SK-N-SH (cell line): ENCODE measurements around the gene VPREB1. TPM values are rescaled to one million over a fixed set of nuclear protein-coding genes. Genes with fewer than 3 reads are reported as not detected.

Experiments used
- CTCF ChIA-PET: fragments of 300-600, 350-600 bp; formaldehyde crosslinking; extraction: SDS; loops from one replicate; lab custom pipeline; 2021; lab: Yijun Ruan, JAX
- POLR2A ChIA-PET: fragments of 350-600 bp; sonication (Branson Sonifier 250); formaldehyde crosslinking; extraction: SDS; loops from one replicate; lab custom pipeline; 2020; ENCODE audit warnings: antibody characterized with exemption, inconsistent platforms; lab: Yijun Ruan, JAX
- DNase-seq: peaks from one replicate; pipeline ENCODE4 v3.0.0; 2012
- H2AFZ ChIP-seq: fragments of 200-600 bp; sonication (generic); 2 replicates; pipeline ENCODE4 v1.8.1; 2016; ENCODE audit warnings: antibody characterized with exemption, mild to moderate bottlenecking, low read depth
- H3F3A ChIP-seq: fragments of 200-600 bp; sonication (generic); replicated peaks from 2 replicates; pipeline ENCODE3; 2016; ENCODE audit warnings: antibody characterized with exemption, mild to moderate bottlenecking; ENCODE audit not compliant: insufficient read depth
- H3K27ac ChIP-seq, 2 experiments: fragments of 200-500 bp in 1 of 2; fragments of 200-600 bp in 1 of 2; sonication (Bioruptor generic) in 1 of 2; sonication (generic), shearing (Covaris generic) in 1 of 2; 2 replicates each; pipeline versions ENCODE4 v1.5.1 to v1.6.1; 2014 to 2016; ENCODE audit warnings: low read depth in 2 of 2, inconsistent platforms in 1 of 2, low read length in 1 of 2, mild to moderate bottlenecking in 1 of 2, mixed read lengths in 1 of 2
- H3K27me3 ChIP-seq: fragments of 200-600 bp; sonication (generic), shearing (Covaris generic); 2 replicates; pipeline ENCODE4 v1.6.1; 2016; ENCODE audit warnings: mixed run types; ENCODE audit not compliant: insufficient read depth
- H3K36me3 ChIP-seq, 2 experiments: fragments of 200-500 bp in 1 of 2; fragments of 200-600 bp in 1 of 2; sonication (Bioruptor generic) in 1 of 2; sonication (generic) in 1 of 2; replicated peaks in 1 of 2; 2 replicates each; pipeline versions ENCODE3 to v1.5.1; 2014 to 2016; ENCODE audit warnings: low read length in 1 of 2, mild to moderate bottlenecking in 1 of 2; ENCODE audit not compliant: insufficient read depth in 2 of 2, control insufficient read depth in 1 of 2
- H3K4me1 ChIP-seq, 2 experiments: fragments of 200-500 bp in 1 of 2; fragments of 200-600 bp in 1 of 2; sonication (Bioruptor generic) in 1 of 2; sonication (generic), shearing (Covaris generic) in 1 of 2; 2 replicates each; pipeline versions ENCODE4 v1.5.1 to v1.6.1; 2014 to 2016; ENCODE audit warnings: low read depth in 1 of 2, low read length in 1 of 2, mixed run types in 1 of 2; ENCODE audit not compliant: insufficient read depth in 2 of 2, control insufficient read depth in 1 of 2
- H3K4me2 ChIP-seq: fragments of 200-600 bp; sonication (generic), shearing (Covaris generic); 2 replicates; pipeline ENCODE4 v1.6.1; 2017; ENCODE audit warnings: mixed run types
- H3K4me3 ChIP-seq, 2 experiments: fragments of 200-500 bp in 1 of 2; fragments of 200-600 bp in 1 of 2; sonication (Bioruptor generic) in 1 of 2; sonication (generic), shearing (Covaris generic) in 1 of 2; 2 replicates each; pipeline versions ENCODE4 v1.5.1 to v1.8.1; 2014 to 2016; ENCODE audit warnings: low read depth in 2 of 2, inconsistent platforms in 1 of 2, low read length in 1 of 2, mild to moderate bottlenecking in 1 of 2, mixed read lengths in 1 of 2, moderate library complexity in 1 of 2
- H3K79me2 ChIP-seq: fragments of 200-600 bp; sonication (generic); 2 replicates; pipeline ENCODE4 v1.8.1; 2017; ENCODE audit warnings: mild to moderate bottlenecking; ENCODE audit not compliant: insufficient read depth
- H3K9ac ChIP-seq: fragments of 200-600 bp; sonication (generic); 2 replicates; pipeline ENCODE4 v1.6.1; 2017; ENCODE audit warnings: mixed run types
- H3K9me2 ChIP-seq: fragments of 200-600 bp; sonication (generic); 2 replicates; pipeline ENCODE4 v1.6.1; 2017; ENCODE audit warnings: mixed run types
- H3K9me3 ChIP-seq: fragments of 200-600 bp; sonication (generic); 2 replicates; pipeline ENCODE4 v1.6.1; 2017; ENCODE audit warnings: mixed run types, mild to moderate bottlenecking, moderate library complexity
- H4K20me1 ChIP-seq: fragments of 200-600 bp; sonication (generic); 2 replicates; pipeline ENCODE4 v1.6.1; 2017; ENCODE audit warnings: mild to moderate bottlenecking, mixed run types; ENCODE audit not compliant: insufficient read depth
- ELF1 ChIP-seq: IDR thresholded peaks from 2 replicates; pipeline ENCODE4 v1.4.0; 2012
- EP300 ChIP-seq, 2 experiments: IDR thresholded peaks; 2 replicates each; pipeline versions ENCODE4 v1.4.0 to v1.6.1; 2012; ENCODE audit warnings: borderline replicate concordance in 1 of 2, low read depth in 1 of 2, low read length in 1 of 2
- EZH2phosphoT487 ChIP-seq: fragments of 200-600 bp; sonication (generic); IDR thresholded peaks from 2 replicates; pipeline ENCODE4 v1.6.1; 2017; ENCODE audit warnings: low read depth, mixed run types, mild to moderate bottlenecking, antibody characterized with exemption, moderate library complexity, borderline replicate concordance
- MAX ChIP-seq: IDR thresholded peaks from 2 replicates; pipeline ENCODE4 v1.4.0; 2012; ENCODE audit warnings: low read depth
- MEF2A ChIP-seq: IDR thresholded peaks from 2 replicates; pipeline ENCODE4 v1.4.0; 2012; ENCODE audit warnings: low read depth, borderline replicate concordance
- MXI1 ChIP-seq: IDR thresholded peaks from 2 replicates; pipeline ENCODE4 v1.6.1; 2012; ENCODE audit warnings: mild to moderate bottlenecking, low read depth, low read length, improper control_type of control experiment
- NFIC ChIP-seq: IDR thresholded peaks from 2 replicates; pipeline ENCODE4 v1.4.0; 2012; ENCODE audit warnings: borderline replicate concordance
- RAD21 ChIP-seq: IDR thresholded peaks from 2 replicates; pipeline ENCODE4 v1.6.1; 2012; ENCODE audit warnings: mild to moderate bottlenecking, low read length
- RCOR1 ChIP-seq: fragments of 150-350 bp; IDR thresholded peaks from 2 replicates; pipeline ENCODE4 v1.6.1; 2017; ENCODE audit warnings: antibody characterized with exemption, low read length
- RFX5 ChIP-seq: IDR thresholded peaks from 2 replicates; pipeline ENCODE4 v1.6.1; 2012; ENCODE audit warnings: mild to moderate bottlenecking, improper control_type of control experiment, low read length
- RXRA ChIP-seq: IDR thresholded peaks from 2 replicates; pipeline ENCODE4 v1.4.0; 2012; ENCODE audit warnings: low read depth, mild to moderate bottlenecking, borderline replicate concordance
- TAF1 ChIP-seq: IDR thresholded peaks from 2 replicates; pipeline ENCODE4 v1.6.1; 2012; ENCODE audit warnings: low read depth, mild to moderate bottlenecking, low read length, moderate library complexity, borderline replicate concordance
- TCF12 ChIP-seq: IDR thresholded peaks from 2 replicates; pipeline ENCODE4 v1.4.0; 2012
- YY1 ChIP-seq: IDR thresholded peaks from 2 replicates; pipeline ENCODE4 v1.4.0; 2012; ENCODE audit warnings: low read depth, mild to moderate bottlenecking
- ZBTB33 ChIP-seq: IDR thresholded peaks from 2 replicates; pipeline ENCODE4 v1.4.0; 2012; ENCODE audit warnings: low read depth, borderline replicate concordance
- WGBS: methylation state at CpG from one replicate; pipeline ENCODE4 v1.1.6; 2017; ENCODE audit warnings: low lambda C conversion rate; 5-methylcytosine and 5-hydroxymethylcytosine counted together
- polyA plus RNA-seq, 3 experiments: library from polyadenylated mRNA; depleted of rRNA; stranded (reverse); fragments of >200 nt; gene quantifications; 2 replicates each; pipeline ENCODE4 v1.2.3, GENCODE V29; 2012
- TF ChIP-seq, protein P1 (sequence below): fragments of 200-600 bp; sonication (generic); IDR thresholded peaks from 2 replicates; pipeline ENCODE4 v1.6.1; 2017; ENCODE audit warnings: antibody characterized with exemption, mild to moderate bottlenecking, moderate library complexity
- TF ChIP-seq, protein P2 (sequence below): fragments of 150-350 bp; IDR thresholded peaks from 2 replicates; pipeline ENCODE4 v1.6.1; 2016; ENCODE audit warnings: mild to moderate bottlenecking, low read depth, low read length
- TF ChIP-seq, protein P3 (sequence below): IDR thresholded peaks from 2 replicates; pipeline ENCODE4 v1.4.0; 2012; ENCODE audit warnings: low read depth, borderline replicate concordance

The VPREB1 gene
- polyA plus RNA-seq, 1 of the 3 experiments (the other 2 are of a cell fraction) = not detected

DNA sequence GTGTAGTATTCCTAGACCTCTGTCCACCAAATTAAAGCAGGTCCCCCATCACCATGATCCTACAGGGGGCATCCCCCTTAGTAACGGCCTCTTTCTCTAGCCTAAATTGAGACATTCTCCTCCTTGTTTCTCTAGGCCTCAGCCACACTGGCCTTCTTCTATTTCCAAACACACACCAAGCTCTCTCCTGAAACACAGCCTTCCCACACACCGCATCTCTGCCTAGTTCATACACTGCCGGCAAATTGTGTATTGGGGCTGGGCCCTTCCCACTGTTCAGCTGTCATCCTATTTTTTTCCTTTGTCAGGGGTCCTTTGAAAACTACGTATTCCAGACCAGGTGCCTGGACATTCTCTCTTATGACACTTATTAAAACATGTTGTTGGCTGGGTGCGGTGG is 11.5 kb upstream of the VPREB1 start:
- H3K4me1 ChIP-seq = no peaks in the 10 kb centered on the region

DNA sequence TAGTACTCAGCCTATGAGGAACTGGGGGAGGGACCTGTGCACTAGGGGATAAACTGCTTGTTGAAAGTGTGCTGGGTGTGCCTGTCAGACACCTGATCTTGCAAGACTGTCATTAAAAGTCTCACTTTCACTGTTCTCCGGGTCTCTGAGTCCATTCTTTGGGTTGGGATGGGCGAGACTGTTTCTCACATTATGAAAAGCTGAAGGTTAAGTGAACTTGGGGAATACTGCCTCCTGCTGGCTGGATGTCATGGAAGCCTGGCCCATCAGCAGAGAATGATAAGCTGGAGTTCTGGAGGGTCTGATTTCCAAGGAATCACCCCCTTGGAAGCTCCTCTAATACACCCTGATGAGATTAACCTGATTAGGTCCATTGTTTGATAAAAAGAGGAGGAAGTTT is 9.0 kb upstream of the VPREB1 start:
- ChIA-PET CTCF (interaction anchor here (0.9 to 3.1 kb wide), 7 partner anchors 19 to 534 kb away, joined by 3 to 21 read pairs (median 4); no protein-coding TSS in a partner anchor), POLR2A (no interaction called here)
- H3K4me3 ChIP-seq = no peak overlapping the region; a peak in 1 of 4 replicates
- no peak overlapping the region for H3K27ac ChIP-seq
- no peak overlapping the region for H3K4me2 ChIP-seq
- H3K9me2 ChIP-seq = no peaks in the 10 kb centered on the region
- no peaks in the 10 kb centered on the region for H4K20me1 ChIP-seq
- H3K9me3 ChIP-seq = no peaks in the 10 kb centered on the region
- H3K27me3 ChIP-seq = peaks cover 32% of the 10 kb centered on the region; the same call in 1 of the 2 replicates
- H3K36me3 ChIP-seq = no peaks in the 10 kb centered on the region
- no peak overlapping the region for H3K9ac ChIP-seq
- no peaks in the 10 kb centered on the region for H3F3A ChIP-seq
- no peak for TF ChIP-seq MXI1
- TF ChIP-seq ZBTB33 = no peak
- TF ChIP-seq, protein P1, sequence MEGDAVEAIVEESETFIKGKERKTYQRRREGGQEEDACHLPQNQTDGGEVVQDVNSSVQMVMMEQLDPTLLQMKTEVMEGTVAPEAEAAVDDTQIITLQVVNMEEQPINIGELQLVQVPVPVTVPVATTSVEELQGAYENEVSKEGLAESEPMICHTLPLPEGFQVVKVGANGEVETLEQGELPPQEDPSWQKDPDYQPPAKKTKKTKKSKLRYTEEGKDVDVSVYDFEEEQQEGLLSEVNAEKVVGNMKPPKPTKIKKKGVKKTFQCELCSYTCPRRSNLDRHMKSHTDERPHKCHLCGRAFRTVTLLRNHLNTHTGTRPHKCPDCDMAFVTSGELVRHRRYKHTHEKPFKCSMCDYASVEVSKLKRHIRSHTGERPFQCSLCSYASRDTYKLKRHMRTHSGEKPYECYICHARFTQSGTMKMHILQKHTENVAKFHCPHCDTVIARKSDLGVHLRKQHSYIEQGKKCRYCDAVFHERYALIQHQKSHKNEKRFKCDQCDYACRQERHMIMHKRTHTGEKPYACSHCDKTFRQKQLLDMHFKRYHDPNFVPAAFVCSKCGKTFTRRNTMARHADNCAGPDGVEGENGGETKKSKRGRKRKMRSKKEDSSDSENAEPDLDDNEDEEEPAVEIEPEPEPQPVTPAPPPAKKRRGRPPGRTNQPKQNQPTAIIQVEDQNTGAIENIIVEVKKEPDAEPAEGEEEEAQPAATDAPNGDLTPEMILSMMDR = peak; percentile 64
- TF ChIP-seq RCOR1 = no peak
- TF ChIP-seq MEF2A = no peak
- TF ChIP-seq YY1 = no peak
- peak; percentile 40 for TF ChIP-seq RAD21
- no peak for TF ChIP-seq EZH2phosphoT487
- no peak for TF ChIP-seq EP300 (IDR thresholded peaks at IDR 0.05; ENCODE audit: borderline replicate concordance in 1 of 2, low read depth in 1 of 2, low read length in 1 of 2)
- TF ChIP-seq TCF12 = no peak
- no peak for TF ChIP-seq ELF1
- TF ChIP-seq RFX5 = no peak
- H3K79me2 ChIP-seq = no peaks in the 10 kb centered on the region
- no peaks in the 10 kb centered on the region for H3K4me1 ChIP-seq
- no peak overlapping the region for H2AFZ ChIP-seq
- WGBS = 0% methylated on average over 2 of the region's 2 CpGs
- peak; percentile 30 for DNase-seq

More for the DNA sequence above, 11.5 kb upstream of the VPREB1 start:
- H3K36me3 ChIP-seq = no peaks in the 10 kb centered on the region
- no peak for DNase-seq
- ChIA-PET POLR2A (no interaction called here), CTCF (no interaction called here)
- H3K9me3 ChIP-seq = no peaks in the 10 kb centered on the region
- H3K27ac ChIP-seq = no peak overlapping the region
- H2AFZ ChIP-seq = no peak overlapping the region
- H3F3A ChIP-seq = no peaks in the 10 kb centered on the region
- no peaks in the 10 kb centered on the region for H3K79me2 ChIP-seq
- no peak overlapping the region for H3K4me3 ChIP-seq
- no peaks in the 10 kb centered on the region for H3K9me2 ChIP-seq
- 39% methylated on average over 5 of the region's 5 CpGs for WGBS
- H3K4me2 ChIP-seq = no peak overlapping the region
- TF ChIP-seq, protein P2, sequence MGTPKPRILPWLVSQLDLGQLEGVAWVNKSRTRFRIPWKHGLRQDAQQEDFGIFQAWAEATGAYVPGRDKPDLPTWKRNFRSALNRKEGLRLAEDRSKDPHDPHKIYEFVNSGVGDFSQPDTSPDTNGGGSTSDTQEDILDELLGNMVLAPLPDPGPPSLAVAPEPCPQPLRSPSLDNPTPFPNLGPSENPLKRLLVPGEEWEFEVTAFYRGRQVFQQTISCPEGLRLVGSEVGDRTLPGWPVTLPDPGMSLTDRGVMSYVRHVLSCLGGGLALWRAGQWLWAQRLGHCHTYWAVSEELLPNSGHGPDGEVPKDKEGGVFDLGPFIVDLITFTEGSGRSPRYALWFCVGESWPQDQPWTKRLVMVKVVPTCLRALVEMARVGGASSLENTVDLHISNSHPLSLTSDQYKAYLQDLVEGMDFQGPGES = no peak
- TF ChIP-seq NFIC = no peak
- TF ChIP-seq, protein P3, sequence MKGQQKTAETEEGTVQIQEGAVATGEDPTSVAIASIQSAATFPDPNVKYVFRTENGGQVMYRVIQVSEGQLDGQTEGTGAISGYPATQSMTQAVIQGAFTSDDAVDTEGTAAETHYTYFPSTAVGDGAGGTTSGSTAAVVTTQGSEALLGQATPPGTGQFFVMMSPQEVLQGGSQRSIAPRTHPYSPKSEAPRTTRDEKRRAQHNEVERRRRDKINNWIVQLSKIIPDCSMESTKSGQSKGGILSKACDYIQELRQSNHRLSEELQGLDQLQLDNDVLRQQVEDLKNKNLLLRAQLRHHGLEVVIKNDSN = no peak
- TF ChIP-seq MXI1 = no peak
- no peak for TF ChIP-seq RXRA
- TF ChIP-seq MAX = no peak
- TF ChIP-seq TAF1 = no peak
- H3K9ac ChIP-seq = no peak overlapping the region
- H4K20me1 ChIP-seq = no peaks in the 10 kb centered on the region
- peaks cover 34% of the 10 kb centered on the region; the same call in 1 of the 2 replicates for H3K27me3 ChIP-seq
